ENCODE data around the gene NCAPH2. TPM values are rescaled to one million over a fixed set of nuclear protein-coding genes. Genes with fewer than 3 reads are reported as not detected.

The NCAPH2 gene
- total and polyA plus RNA-seq, 3 donors from 2014 or later = 67.4 to 89.2 (median 88.5) TPM

- Histone ChIP-seq H3K4me1 (no peaks in the 10 kb centered on the region), H3K27ac (no peak overlapping the region), H3K9me3 (no peaks in the 10 kb centered on the region), H3K27me3 (no peaks in the 10 kb centered on the region), H3K36me3 (ENCODE audit: low read depth, missing control alignments) (no peaks in the 10 kb centered on the region), H3K4me3 (no peak overlapping the region)
- no peak for DNase-seq
- intact Hi-C loops (cut with DNase I; ENCODE audit: low total_unique reads) = no loop called here
- whole genome bisulfite sequencing, 2 donors = 86 to 92% methylated on average over 6 of the region's 6 CpGs
- no peak for TF ChIP-seq POLR2A (IDR thresholded peaks at IDR 0.05)
- no peak for TF ChIP-seq CTCF (IDR thresholded peaks at IDR 0.05)
Observed at GRCh38 chr22:50497093-50497492, 10.9 kb upstream of the NCAPH2 start.

- H3K4me1 ChIP-seq = no peaks in the 10 kb centered on the region
- DNase-seq = peak; percentile 75
- no peaks in the 10 kb centered on the region for H3K36me3 ChIP-seq (ENCODE audit: low read depth, missing control alignments)
- no peak overlapping the region for H3K27ac ChIP-seq
- H3K27me3 ChIP-seq = no peaks in the 10 kb centered on the region
- no peak overlapping the region for H3K4me3 ChIP-seq
- no peak for TF ChIP-seq POLR2A (IDR thresholded peaks at IDR 0.05)
- TF ChIP-seq CTCF (IDR thresholded peaks at IDR 0.05) = peak in 2 of 3 experiments; percentile 38 to 45
- intact Hi-C loops (cut with DNase I; ENCODE audit: low total_unique reads) = no loop called here
- H3K9me3 ChIP-seq = no peaks in the 10 kb centered on the region
- 29% methylated on average over 11 to 13 of the region's 13 CpGs for WGBS, 2 donors
Observed at GRCh38 chr22:50498322-50498890, 9.6 kb upstream of the NCAPH2 start.

GRCh38 chr22:50500452-50500851 is 7.6 kb upstream of the NCAPH2 start:
- 93 to 96% methylated on average over 12 of the region's 12 CpGs for WGBS, 2 donors
- no peak for DNase-seq
- H3K36me3 ChIP-seq (ENCODE audit: low read depth, missing control alignments) = no peaks in the 10 kb centered on the region
- no peak for TF ChIP-seq POLR2A (IDR thresholded peaks at IDR 0.05)
- TF ChIP-seq CTCF (IDR thresholded peaks at IDR 0.05) = no peak
- H3K27me3 ChIP-seq = no peaks in the 10 kb centered on the region
- H3K4me1 ChIP-seq = no peaks in the 10 kb centered on the region
- no peaks in the 10 kb centered on the region for H3K9me3 ChIP-seq
- no peak overlapping the region for H3K4me3 ChIP-seq
- no peak overlapping the region for H3K27ac ChIP-seq
- intact Hi-C loops (cut with DNase I; ENCODE audit: low total_unique reads) = no loop called here

- Histone ChIP-seq H3K36me3 (ENCODE audit: low read depth, missing control alignments) (no peaks in the 10 kb centered on the region), H3K4me3 (no peak overlapping the region), H3K27me3 (no peaks in the 10 kb centered on the region), H3K27ac (no peak overlapping the region), H3K9me3 (no peaks in the 10 kb centered on the region), H3K4me1 (peaks cover 9% of the 10 kb centered on the region)
- TF ChIP-seq POLR2A (IDR thresholded peaks at IDR 0.05) (no peak), CTCF (IDR thresholded peaks at IDR 0.05) (no peak)
- 72 to 75% methylated on average over 6 of the region's 6 CpGs for WGBS, 2 donors
- intact Hi-C loops (cut with DNase I; ENCODE audit: low total_unique reads) = no loop called here
- no peak for DNase-seq
Observed at GRCh38 chr22:50502096-50502495, 5.9 kb upstream of the NCAPH2 start.
